Thoracic aorta (tissue), 2 donors: ENCODE data around the gene FBXL16. TPM values are rescaled to one million over a fixed set of nuclear protein-coding genes. Genes with fewer than 3 reads are reported as not detected.
"Not testable (repeated sequence)": the region's sequence is repeated elsewhere in the genome, so short reads cannot be mapped to it uniquely, and the experiment has no call there.

Experiments used
- ATAC-seq: fragments of 150-250 bp; one replicate; pipeline ENCODE4 v1.8.0; 2017; ENCODE audit warnings: low read depth; ENCODE audit not compliant: insufficient number of reproducible peaks, low FRiP score
- DNase-seq: peaks from one replicate; pipeline ENCODE4 v3.0.0-alpha.2; 2020; ENCODE audit warnings: low spot score
- H3K27ac ChIP-seq, 2 donors: fragments of 200-600 bp; sonication (generic); 1 replicate in 1 of 2; 2 replicates in 1 of 2; pipeline ENCODE4 v1.5.1; 2016; ENCODE audit warnings: mild to moderate bottlenecking in 2 of 2, moderate library complexity in 2 of 2
- H3K27me3 ChIP-seq: fragments of 200-600 bp; sonication (generic); replicated peaks from 2 replicates; pipeline ENCODE4 v1.6.0; 2016; ENCODE audit warnings: mild to moderate bottlenecking; ENCODE audit not compliant: insufficient read depth
- H3K36me3 ChIP-seq: fragments of 200-600 bp; sonication (generic); one replicate; pipeline ENCODE4 v1.5.1; 2016
- H3K4me1 ChIP-seq, 2 donors: fragments of 200-600 bp; sonication (generic); 1 replicate in 1 of 2; 2 replicates in 1 of 2; pipeline versions ENCODE4 v1.5.1 to v1.6.0; 2016; ENCODE audit warnings: low read depth in 2 of 2, mild to moderate bottlenecking in 1 of 2; ENCODE audit not compliant: control insufficient read depth in 1 of 2
- H3K4me3 ChIP-seq: fragments of 200-600 bp; sonication (generic); 2 replicates; pipeline ENCODE4 v1.5.1; 2016; ENCODE audit warnings: mild to moderate bottlenecking
- H3K9me3 ChIP-seq: fragments of 200-600 bp; sonication (generic); 2 replicates; pipeline ENCODE4 v1.5.1; 2016
- CTCF ChIP-seq: fragments of 200-600 bp; sonication (generic); IDR thresholded peaks from one replicate; pipeline ENCODE4 v1.5.1; 2019; ENCODE audit warnings: antibody characterized with exemption
- total RNA-seq, 2 donors: library from RNA; depleted of rRNA; stranded (reverse); fragments of >200 nt; gene quantifications; one replicate each; pipeline versions ENCODE4 v1.1.0 to v1.2.3, GENCODE V29; 2016

Gene FBXL16
- total RNA-seq, 2 donors from 2014 or later, result not detected

DNA sequence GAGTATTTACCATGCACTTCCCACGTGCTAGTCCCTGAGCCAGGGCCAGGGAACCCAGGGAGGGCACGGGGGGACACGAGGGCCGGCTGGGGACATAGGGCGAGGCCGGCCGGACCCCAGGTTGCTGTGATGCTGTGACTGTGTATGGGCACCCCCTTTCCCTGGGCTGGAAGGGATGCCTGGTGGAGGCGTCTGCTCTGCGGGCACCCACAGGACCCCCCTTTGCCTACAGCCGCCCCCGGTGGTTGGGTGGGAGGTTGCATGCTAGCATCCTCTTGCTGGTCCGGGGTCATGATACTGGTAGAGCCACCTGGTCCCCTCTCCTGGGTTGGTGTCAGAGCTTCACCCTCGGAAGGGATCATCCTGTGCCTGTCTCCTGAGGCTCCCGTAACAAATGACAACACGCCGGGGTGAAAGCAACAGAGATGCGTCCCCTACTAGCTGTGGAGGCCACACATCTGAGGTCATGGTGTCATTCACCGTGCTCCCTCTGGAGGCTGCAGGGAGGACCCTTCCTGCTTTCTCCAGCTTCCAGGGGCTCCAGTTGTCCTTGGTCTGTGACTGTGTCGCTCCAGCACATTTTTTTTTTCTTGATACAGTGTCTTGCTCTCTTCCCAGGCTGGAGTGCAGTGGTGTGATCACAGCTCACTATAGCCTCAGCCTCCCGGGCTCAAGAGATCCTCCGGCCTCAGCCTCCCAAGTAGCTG lies 38.3 kb upstream of the FBXL16 start:
- H3K27ac ChIP-seq, result no peak overlapping the region
- no peak overlapping the region for H3K4me3 ChIP-seq
- H3K36me3 ChIP-seq, result no peaks in the 10 kb centered on the region
- DNase-seq (no peak), ATAC-seq (no peak)
- H3K4me1 ChIP-seq, result peaks cover 8 to 11% of the 10 kb centered on the region in 2 donors
- TF ChIP-seq CTCF, result no peak
- no peaks in the 10 kb centered on the region for H3K27me3 ChIP-seq
- no peaks in the 10 kb centered on the region for H3K9me3 ChIP-seq

- not testable (repeated sequence) for H3K36me3 ChIP-seq, H3K27me3 ChIP-seq, DNase-seq, H3K9me3 ChIP-seq, ATAC-seq, H3K27ac ChIP-seq, H3K4me3 ChIP-seq
- peaks cover 8 to 11% of the 10 kb centered on the region in 2 donors for H3K4me1 ChIP-seq
These were observed 37.3 kb upstream of the FBXL16 start for GRCh38 chr16:742894-743293.

GRCh38 chr16:741986-742629 lies 36.5 kb upstream of the FBXL16 start:
- H3K27ac ChIP-seq, result no peak overlapping the region
- peaks cover 8 to 11% of the 10 kb centered on the region in 2 donors for H3K4me1 ChIP-seq
- no peak for ATAC-seq
- no peaks in the 10 kb centered on the region for H3K9me3 ChIP-seq
- peaks cover 4% of the 10 kb centered on the region for H3K36me3 ChIP-seq
- no peak overlapping the region for H3K4me3 ChIP-seq
- DNase-seq, result no peak
- TF ChIP-seq CTCF, result no peak
- no peaks in the 10 kb centered on the region for H3K27me3 ChIP-seq

DNA sequence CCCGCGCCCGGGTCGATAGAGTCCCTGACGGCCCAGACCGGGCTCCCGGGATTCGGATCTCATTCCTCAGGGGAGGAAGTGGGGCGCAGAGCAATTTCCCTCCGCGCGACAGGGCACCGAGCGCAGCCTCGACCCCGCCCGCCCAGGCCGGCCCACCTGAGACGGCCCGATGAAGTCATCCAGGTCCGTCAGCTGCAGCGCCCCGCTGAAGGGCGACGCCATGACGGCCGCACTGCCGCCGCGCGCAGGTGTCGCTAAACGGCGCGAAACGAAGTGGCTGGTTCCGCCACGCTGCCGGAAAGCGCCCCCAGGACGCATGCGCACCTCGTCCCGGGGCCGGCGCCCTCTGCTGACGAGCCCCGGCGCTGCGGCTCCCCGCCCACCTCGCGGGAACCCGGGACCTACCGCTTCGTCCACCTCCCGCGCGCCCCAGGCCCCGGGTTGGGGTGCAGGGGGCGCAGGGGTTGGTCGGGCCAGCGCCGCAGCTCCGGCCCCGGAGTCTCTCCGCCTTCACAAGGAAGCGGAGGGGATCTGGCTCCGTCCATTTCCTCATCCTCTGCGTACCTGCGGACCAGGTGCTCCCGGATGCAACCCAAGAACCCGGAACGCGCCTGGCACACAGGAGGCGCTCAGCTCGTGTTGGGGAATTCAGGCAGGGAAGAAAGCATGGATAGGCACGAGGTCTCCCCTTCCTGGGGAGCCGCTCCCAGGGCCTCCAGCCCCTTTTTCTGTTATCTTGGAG lies 35.3 kb upstream of the FBXL16 start, which contains the start of gene CIAO3:
Gene CIAO3 (minus strand): TSS at position 234 of the 742 bp plus-strand sequence. CDS start 12 bp downstream, at position 222.
- H3K36me3 ChIP-seq, result peaks cover 16% of the 10 kb centered on the region
- DNase-seq (peak; percentile 22), ATAC-seq (peak; percentile 91)
- no peak within 1 kb of the TSS for H3K27ac ChIP-seq
- no peaks in the 10 kb centered on the region for H3K9me3 ChIP-seq
- TF ChIP-seq CTCF, result peak; percentile 93
- H3K4me3 ChIP-seq, result peak within 1 kb of the TSS; percentile 87
- H3K4me1 ChIP-seq, result peaks cover 8 to 11% of the 10 kb centered on the region in 2 donors
- H3K27me3 ChIP-seq, result no peaks in the 10 kb centered on the region

DNA sequence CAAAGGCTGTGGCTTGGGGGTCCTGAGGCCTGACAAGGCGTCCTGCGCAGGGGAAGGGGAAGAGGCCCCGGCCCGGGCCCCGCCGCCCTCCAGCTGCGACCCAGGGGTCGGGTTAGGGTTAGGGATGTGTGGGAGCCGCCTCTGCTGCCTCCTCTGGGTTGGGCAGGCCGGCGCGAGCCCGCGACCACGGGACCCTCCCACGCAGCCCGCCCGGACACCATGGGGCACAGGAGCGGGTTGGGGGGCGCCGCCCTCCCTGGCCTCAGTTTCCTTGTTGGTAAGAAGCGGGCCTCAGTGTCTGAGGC lies 34.8 kb upstream of the FBXL16 start:
- Histone ChIP-seq H3K4me3 (peak overlapping the region; percentile 87), H3K36me3 (peaks cover 17% of the 10 kb centered on the region), H3K4me1 (peaks cover 8 to 11% of the 10 kb centered on the region in 2 donors), H3K27ac (no peak overlapping the region), H3K27me3 (no peaks in the 10 kb centered on the region), H3K9me3 (no peaks in the 10 kb centered on the region)
- no peak for ATAC-seq
- no peak for DNase-seq
- no peak for TF ChIP-seq CTCF
